ENCODE measurements around the gene FRMD4B.

DNA sequence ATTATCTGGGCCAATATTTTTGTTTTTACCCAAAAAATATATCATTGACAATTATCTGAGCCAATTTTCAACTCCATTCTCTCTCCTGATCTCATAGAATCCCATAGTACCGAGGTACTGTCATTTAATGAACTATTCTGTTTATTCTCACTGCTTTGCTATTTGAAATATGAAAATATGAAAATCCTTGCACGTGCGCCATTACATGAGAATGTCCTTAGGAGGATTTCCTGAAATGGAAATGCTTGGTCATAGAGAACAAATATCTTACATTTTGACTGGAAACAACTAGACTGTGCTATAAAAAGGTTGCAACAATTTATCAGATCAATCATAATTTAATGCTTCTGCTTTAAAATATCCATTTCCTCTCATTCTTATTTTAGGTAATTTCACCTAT lies 18.3 kb downstream of the FRMD4B start:
- no peak for TF ChIP-seq CTCF (IDR thresholded peaks at IDR 0.05 in 2 of 3, conservative IDR thresholded peaks at IDR 0.05 in 1 of 3; ENCODE audit: control insufficient read depth in 2 of 3, extremely low read depth in 1 of 3, insufficient read depth in 1 of 3, low read depth in 3 of 3, low read length in 3 of 3)
- TF ChIP-seq HCFC1 (IDR thresholded peaks at IDR 0.05; ENCODE audit: low read length), result no peak
- TF ChIP-seq CBX3 (IDR thresholded peaks at IDR 0.05; ENCODE audit: borderline replicate concordance, low read depth), result no peak
- TF ChIP-seq ESRRA (IDR thresholded peaks at IDR 0.05; ENCODE audit: low read length), result no peak
- no peak for TF ChIP-seq POLR2A (IDR thresholded peaks at IDR 0.05; ENCODE audit: low read depth, low read length)
- TF ChIP-seq BHLHE40 (IDR thresholded peaks at IDR 0.05; ENCODE audit: borderline replicate concordance in 1 of 2, low read depth in 2 of 2, low read length in 1 of 2), result no peak
- no peak for TF ChIP-seq BCL11A (IDR thresholded peaks at IDR 0.05; ENCODE audit: low read depth, low read length)
- no peak for TF ChIP-seq DPF2 (IDR thresholded peaks at IDR 0.05)
